Measurements from ENCODE around the gene SPATA24.

The SPATA24 gene, protein sequence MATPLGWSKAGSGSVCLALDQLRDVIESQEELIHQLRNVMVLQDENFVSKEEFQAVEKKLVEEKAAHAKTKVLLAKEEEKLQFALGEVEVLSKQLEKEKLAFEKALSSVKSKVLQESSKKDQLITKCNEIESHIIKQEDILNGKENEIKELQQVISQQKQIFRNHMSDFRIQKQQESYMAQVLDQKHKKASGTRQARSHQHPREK

DNA sequence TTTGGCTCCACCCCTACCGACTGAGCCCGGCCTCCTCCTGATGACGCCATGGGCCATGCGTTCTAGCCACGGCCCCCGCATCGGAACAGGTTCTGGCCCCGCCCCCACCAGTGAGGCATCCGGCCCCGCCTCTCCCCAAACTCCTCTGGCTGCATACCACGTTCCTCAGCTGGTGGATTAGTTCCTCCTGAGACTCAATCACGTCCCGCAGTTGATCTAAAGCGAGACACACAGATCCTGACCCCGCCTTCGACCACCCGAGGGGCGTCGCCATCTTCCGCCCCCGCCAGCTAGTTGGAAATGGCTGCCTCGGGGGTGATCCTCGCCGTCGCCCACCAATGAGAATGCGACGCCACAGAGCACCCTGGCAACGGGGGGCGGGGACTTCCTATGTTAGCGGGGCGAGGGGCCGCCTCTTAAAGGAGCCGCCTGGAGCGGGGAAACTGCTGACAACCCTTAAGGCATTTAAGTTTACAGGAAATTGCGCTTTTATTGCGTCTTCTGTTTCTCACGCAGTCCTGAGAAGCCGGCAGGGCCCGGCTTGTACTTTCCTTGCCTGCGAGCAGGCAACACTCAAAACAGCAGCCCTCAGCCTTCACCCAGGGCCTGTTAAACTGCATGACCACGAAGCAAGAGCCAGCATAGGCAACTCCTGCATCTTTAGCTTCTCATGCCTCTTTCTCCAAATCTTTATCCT, at the start of gene SPATA24:
TSS of gene SPATA24 (minus strand) at position 303 of the 697 bp plus-strand sequence. CDS start at position 274, 29 bp downstream.
- Histone ChIP-seq H3K4me3 (ENCODE audit: low read depth in 1 of 2, low read length in 1 of 2) (peak within 1 kb of the TSS; percentile 70 to 91), H3K27me3 (no peaks in the 10 kb centered on the region), H3K4me1 (ENCODE audit: control insufficient read depth in 1 of 2, insufficient read depth in 1 of 2, low read depth in 1 of 2, low read length in 1 of 2) (peaks cover 14 to 16% of the 10 kb centered on the region in 2 experiments), H3K36me3 (no peaks in the 10 kb centered on the region), H3K27ac (peak within 1 kb of the TSS; percentile 92), H3K9me3 (no peaks in the 10 kb centered on the region)
- TF ChIP-seq, protein P1, sequence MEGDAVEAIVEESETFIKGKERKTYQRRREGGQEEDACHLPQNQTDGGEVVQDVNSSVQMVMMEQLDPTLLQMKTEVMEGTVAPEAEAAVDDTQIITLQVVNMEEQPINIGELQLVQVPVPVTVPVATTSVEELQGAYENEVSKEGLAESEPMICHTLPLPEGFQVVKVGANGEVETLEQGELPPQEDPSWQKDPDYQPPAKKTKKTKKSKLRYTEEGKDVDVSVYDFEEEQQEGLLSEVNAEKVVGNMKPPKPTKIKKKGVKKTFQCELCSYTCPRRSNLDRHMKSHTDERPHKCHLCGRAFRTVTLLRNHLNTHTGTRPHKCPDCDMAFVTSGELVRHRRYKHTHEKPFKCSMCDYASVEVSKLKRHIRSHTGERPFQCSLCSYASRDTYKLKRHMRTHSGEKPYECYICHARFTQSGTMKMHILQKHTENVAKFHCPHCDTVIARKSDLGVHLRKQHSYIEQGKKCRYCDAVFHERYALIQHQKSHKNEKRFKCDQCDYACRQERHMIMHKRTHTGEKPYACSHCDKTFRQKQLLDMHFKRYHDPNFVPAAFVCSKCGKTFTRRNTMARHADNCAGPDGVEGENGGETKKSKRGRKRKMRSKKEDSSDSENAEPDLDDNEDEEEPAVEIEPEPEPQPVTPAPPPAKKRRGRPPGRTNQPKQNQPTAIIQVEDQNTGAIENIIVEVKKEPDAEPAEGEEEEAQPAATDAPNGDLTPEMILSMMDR (IDR thresholded peaks at IDR 0.05): no peak

DNA sequence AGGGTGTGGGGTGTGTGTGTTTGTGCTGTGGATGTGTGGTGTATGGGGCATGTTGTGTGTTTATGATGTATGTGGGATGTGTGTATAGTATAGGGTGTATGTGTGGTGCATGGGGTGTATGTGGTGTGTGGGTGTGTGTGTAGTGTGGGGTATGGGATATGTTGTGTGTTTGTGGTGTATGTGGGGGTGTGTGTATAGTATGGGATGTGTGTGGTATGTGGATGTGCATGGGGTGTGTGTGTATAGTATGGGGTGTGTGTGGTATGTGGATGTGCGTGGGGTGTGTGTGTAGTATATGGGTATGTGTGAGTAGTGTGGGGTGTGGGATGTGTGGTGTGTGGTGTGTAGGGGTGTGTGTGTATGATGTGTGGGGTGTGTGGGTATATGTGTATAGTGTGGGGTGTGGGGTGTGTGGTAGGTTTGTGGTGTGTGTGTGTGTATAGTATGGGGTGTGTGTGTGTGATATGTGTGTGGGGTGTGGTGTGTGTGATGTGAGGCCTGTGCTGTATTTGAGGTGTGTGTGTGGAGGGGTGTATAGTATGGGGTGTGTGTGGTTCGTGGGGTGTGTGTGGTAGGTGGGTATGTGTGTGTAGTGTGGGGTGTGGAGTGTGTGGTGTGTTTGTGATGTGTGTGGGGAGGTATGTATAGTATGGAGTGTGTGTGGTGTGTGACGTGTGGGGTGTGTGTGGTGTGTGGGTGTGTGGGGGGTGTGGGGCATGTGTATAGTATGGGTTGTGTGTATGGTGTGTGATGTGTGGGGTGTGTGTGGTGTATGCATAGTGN, 48.2 kb upstream of the SPATA24 start:
- H3K4me1 ChIP-seq (ENCODE audit: control insufficient read depth in 1 of 2, insufficient read depth in 1 of 2, low read depth in 1 of 2, low read length in 1 of 2): no peaks in the 10 kb centered on the region
- no peak overlapping the region for H3K27ac ChIP-seq
- TF ChIP-seq, protein P1 (IDR thresholded peaks at IDR 0.05): no peak

DNA sequence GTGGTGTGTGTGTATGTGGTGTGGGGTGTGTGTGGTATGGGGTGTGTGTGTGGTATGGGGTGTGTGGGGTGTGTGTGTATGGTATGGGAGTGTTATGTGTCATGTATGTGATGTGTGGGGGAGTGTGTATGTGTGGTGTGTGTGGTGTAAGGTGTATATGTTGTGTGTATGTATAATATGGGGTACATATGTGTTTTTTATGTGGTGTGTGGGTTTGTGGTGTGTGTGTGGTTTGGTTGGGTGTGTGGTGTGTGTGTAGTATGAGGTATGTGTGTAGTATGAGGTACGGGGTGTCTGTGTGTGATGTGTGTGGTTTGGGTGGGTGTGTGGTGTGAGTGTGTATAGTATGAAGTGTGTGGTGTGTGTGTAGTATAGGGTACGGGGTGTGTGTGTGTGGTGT, 47.3 kb upstream of the SPATA24 start:
- Histone ChIP-seq H3K4me1 (ENCODE audit: control insufficient read depth in 1 of 2, insufficient read depth in 1 of 2, low read depth in 1 of 2, low read length in 1 of 2) (no peaks in the 10 kb centered on the region), H3K27me3 (no peaks in the 10 kb centered on the region), H3K36me3 (no peaks in the 10 kb centered on the region), H3K9me3 (no peaks in the 10 kb centered on the region), H3K4me3 (ENCODE audit: low read depth in 1 of 2, low read length in 1 of 2) (no peak overlapping the region), H3K27ac (no peak overlapping the region)
- TF ChIP-seq, protein P1 (IDR thresholded peaks at IDR 0.05): no peak

More for the DNA sequence above, 48.2 kb upstream of the SPATA24 start:
- Histone ChIP-seq H3K36me3 (no peaks in the 10 kb centered on the region), H3K9me3 (no peaks in the 10 kb centered on the region), H3K27me3 (no peaks in the 10 kb centered on the region), H3K4me3 (ENCODE audit: low read depth in 1 of 2, low read length in 1 of 2) (no peak overlapping the region)

DNA sequence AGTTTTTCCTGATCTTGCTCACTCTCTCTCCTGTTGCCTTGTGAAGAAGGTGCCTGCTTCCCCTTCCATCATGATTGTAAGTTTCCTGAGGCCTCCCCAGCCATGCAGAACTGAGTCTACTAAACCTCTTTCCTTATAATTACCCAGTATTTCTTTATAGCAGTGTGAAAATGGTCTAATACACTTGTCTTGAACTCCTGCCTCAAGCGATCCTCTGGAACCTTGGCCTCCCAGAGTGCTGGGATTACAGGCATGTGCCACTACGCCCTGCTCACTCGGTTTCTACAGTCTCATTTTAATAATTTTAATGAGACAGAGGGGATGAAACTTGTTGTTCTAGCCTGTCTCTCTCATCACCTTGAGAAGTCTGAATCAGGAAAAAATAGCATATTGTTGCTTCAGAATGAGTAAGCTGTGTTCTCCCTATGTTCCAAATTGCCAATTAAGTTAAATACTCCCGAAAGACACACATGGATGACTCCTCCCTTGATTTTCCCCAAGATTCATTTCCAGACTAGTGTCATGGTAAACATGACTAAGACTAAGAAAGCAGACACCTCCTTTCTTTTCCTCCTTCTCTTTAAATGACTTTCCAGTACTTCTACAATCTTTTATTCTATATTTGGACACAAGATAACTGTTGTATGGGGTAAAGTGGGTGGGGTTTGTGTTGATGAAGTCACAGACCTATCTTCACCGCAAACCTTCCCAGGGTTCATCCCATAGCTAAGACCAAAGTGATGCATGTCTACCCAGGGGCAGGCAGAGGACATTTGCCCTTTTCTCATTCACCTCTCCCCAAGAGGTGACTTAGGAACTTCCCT, 43.3 kb upstream of the SPATA24 start:
- H3K9me3 ChIP-seq: no peaks in the 10 kb centered on the region
- TF ChIP-seq, protein P1 (IDR thresholded peaks at IDR 0.05): no peak
- H3K4me3 ChIP-seq (ENCODE audit: low read depth in 1 of 2, low read length in 1 of 2): no peak overlapping the region
- H3K27ac ChIP-seq: no peak overlapping the region
- H3K27me3 ChIP-seq: no peaks in the 10 kb centered on the region
- no peaks in the 10 kb centered on the region for H3K36me3 ChIP-seq
- no peaks in the 10 kb centered on the region for H3K4me1 ChIP-seq (ENCODE audit: control insufficient read depth in 1 of 2, insufficient read depth in 1 of 2, low read depth in 1 of 2, low read length in 1 of 2)

All from neutrophil (primary cell).